Measurements from ENCODE around the gene A3GALT2. TPM values are rescaled to one million over a fixed set of nuclear protein-coding genes. Genes with fewer than 3 reads are reported as not detected.

A3GALT2 gene
- total RNA-seq, 1 experiment from 2014 or later, result not detected

GRCh38 chr1:33271666-33272505 is 49.0 kb downstream of the A3GALT2 start:
- no peaks in the 10 kb centered on the region for H3K4me1 ChIP-seq (ENCODE audit: control insufficient read depth, insufficient read depth, low read length)
- no TSS peak for BruUV-seq (replicated peaks)
- no peaks in the 10 kb centered on the region for H3K9me3 ChIP-seq (ENCODE audit: control insufficient read depth, insufficient read depth, low read depth, low read length)
- 0 out of 2 replicates have a peak, but pooled peaks have one; percentile 17 for ATAC-seq
- H3K36me3 ChIP-seq (ENCODE audit: control insufficient read depth, insufficient read depth, low read length), result no peaks in the 10 kb centered on the region
- H3K4me3 ChIP-seq (ENCODE audit: low read depth in 2 of 2, low read length in 2 of 2), result no peak overlapping the region
- ChIA-PET POLR2A (no interaction called here), CTCF (no interaction called here)
- intact Hi-C loops (cut with micrococcal nuclease; ENCODE audit: unreplicated experiment), result no loop called here
- TF ChIP-seq TCF7L2 (IDR thresholded peaks at IDR 0.05; ENCODE audit: low read depth, low read length) (no peak), POLR2AphosphoS5 (IDR thresholded peaks at IDR 0.05; ENCODE audit: low read depth, low read length) (no peak), SIN3A (IDR thresholded peaks at IDR 0.05; ENCODE audit: borderline replicate concordance, insufficient read depth, low read depth, low read length) (no peak), CTCF (IDR thresholded peaks at IDR 0.05) (no peak), REST (IDR thresholded peaks at IDR 0.05; ENCODE audit: insufficient read depth in 1 of 2, low read depth in 2 of 2, low read length in 1 of 2) (no peak)
- DNase-seq (ENCODE audit: low read depth, low spot score), result no peak
- H3K27ac ChIP-seq (ENCODE audit: low read length), result no peak overlapping the region
- in situ Hi-C loops (cut with HindIII; ENCODE audit: low pct_unique_long_range_greater_than_20kb, low sequenced_read_pairs), result no loop called here
- H3K27me3 ChIP-seq (ENCODE audit: control insufficient read depth, insufficient read depth, low read length), result no peaks in the 10 kb centered on the region

GRCh38 chr1:33270808-33271465 is 50.0 kb downstream of the A3GALT2 start:
- H3K27me3 ChIP-seq (ENCODE audit: control insufficient read depth, insufficient read depth, low read length), result no peaks in the 10 kb centered on the region
- CTCF ChIA-PET, result interaction anchor here (1.1 kb wide), 1 partner anchor 90 kb away, joined by 3 read pairs; the partner anchor contains the start of gene TRIM62
- BruUV-seq (replicated peaks), result no TSS peak
- POLR2A ChIA-PET, result no interaction called here
- ATAC-seq, result no peak
- intact Hi-C loops (cut with micrococcal nuclease; ENCODE audit: unreplicated experiment), result no loop called here
- H3K9me3 ChIP-seq (ENCODE audit: control insufficient read depth, insufficient read depth, low read depth, low read length), result no peaks in the 10 kb centered on the region
- TF ChIP-seq REST (IDR thresholded peaks at IDR 0.05; ENCODE audit: insufficient read depth in 1 of 2, low read depth in 2 of 2, low read length in 1 of 2), result no peak
- TF ChIP-seq TCF7L2 (IDR thresholded peaks at IDR 0.05; ENCODE audit: low read depth, low read length), result no peak
- TF ChIP-seq SIN3A (IDR thresholded peaks at IDR 0.05; ENCODE audit: borderline replicate concordance, insufficient read depth, low read depth, low read length), result no peak
- TF ChIP-seq CTCF (IDR thresholded peaks at IDR 0.05), result no peak
- no peak for TF ChIP-seq POLR2AphosphoS5 (IDR thresholded peaks at IDR 0.05; ENCODE audit: low read depth, low read length)
- no peak for DNase-seq (ENCODE audit: low read depth, low spot score)
- H3K27ac ChIP-seq (ENCODE audit: low read length), result no peak overlapping the region
- no peaks in the 10 kb centered on the region for H3K4me1 ChIP-seq (ENCODE audit: control insufficient read depth, insufficient read depth, low read length)
- in situ Hi-C loops (cut with HindIII; ENCODE audit: low pct_unique_long_range_greater_than_20kb, low sequenced_read_pairs), result no loop called here
- no peak overlapping the region for H3K4me3 ChIP-seq (ENCODE audit: low read depth in 2 of 2, low read length in 2 of 2)
- no peaks in the 10 kb centered on the region for H3K36me3 ChIP-seq (ENCODE audit: control insufficient read depth, insufficient read depth, low read length)
